Astrocyte of the spinal cord (primary cell): ENCODE results near the gene RAB6C.
"Not testable (repeated sequence)": the region's sequence is repeated elsewhere in the genome, so short reads cannot be mapped to it uniquely, and the experiment has no call there.

Experiments used
- DNase-seq: peaks from one replicate; pipeline ENCODE4 v3.0.0; 2011; ENCODE audit warnings: low read depth, low spot score
- H3K4me3 ChIP-seq: 2 replicates; pipeline ENCODE4 v1.5.1; 2011; ENCODE audit warnings: low read depth, mild to moderate bottlenecking, low read length, moderate library complexity
- in situ Hi-C: cut with HindIII; loops from 2 replicates; pipeline ENCODE4 v1.10.0; 2017; ENCODE audit warnings: low sequenced_read_pairs
- TF ChIP-seq, protein P1 (sequence below): IDR thresholded peaks from 2 replicates; pipeline ENCODE4 v1.5.1; 2012; ENCODE audit warnings: low read depth, mild to moderate bottlenecking, low read length, inconsistent platforms

The RAB6C gene

DNA sequence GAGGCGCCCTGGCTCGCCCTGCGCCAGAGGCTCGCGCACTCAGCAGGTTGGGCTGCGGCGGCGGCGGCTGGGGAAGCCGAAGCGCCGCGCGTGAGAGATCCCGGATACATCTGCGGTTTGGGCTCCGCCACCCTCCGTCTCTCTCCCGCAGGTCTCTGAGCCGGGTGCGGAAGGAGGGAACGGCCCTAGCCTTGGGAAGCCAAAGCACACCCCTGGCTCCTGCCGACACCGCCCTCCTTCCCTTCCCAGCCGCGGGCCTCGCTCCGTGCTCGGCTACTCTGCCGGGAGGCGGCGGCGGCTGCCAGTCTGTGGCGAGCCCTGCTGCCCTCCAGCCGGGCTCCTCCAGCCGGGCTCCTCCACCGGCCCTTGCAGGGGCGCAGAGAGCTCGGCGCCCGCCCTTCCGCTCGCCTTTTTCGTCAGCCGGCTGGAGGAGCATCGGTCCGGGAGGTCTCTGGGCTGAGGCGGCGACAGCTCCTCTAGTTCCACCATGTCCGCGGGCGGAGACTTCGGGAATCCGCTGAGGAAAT, at the start of gene RAB6C:
RAB6C (plus strand) TSS at position 38 of the 527 bp plus-strand sequence; CDS start at position 488, 450 bp downstream.
- H3K4me3 ChIP-seq, in situ Hi-C loops: not testable (repeated sequence)
- DNase-seq, result peak; percentile 0

DNA sequence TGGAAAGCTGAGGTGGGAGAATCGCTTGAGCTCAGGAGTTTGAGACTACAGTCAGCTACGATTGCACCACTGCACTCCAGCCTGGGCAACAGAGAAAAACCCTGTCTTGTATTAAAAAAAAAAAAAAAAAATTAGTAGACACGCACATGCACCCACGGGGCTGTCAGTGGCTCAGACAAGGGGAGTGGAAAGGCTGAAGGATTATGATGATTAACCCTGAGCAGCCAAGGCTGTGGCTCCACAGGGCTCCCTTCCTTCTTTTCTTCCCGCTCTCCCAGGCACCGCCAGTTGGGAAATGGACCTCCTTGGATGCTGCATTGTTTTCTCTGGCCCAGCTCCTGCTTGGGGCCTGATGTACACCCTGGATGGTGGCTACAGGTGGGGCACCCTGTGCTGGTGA, 49.0 kb upstream of the RAB6C start:
- TF ChIP-seq, protein P1, sequence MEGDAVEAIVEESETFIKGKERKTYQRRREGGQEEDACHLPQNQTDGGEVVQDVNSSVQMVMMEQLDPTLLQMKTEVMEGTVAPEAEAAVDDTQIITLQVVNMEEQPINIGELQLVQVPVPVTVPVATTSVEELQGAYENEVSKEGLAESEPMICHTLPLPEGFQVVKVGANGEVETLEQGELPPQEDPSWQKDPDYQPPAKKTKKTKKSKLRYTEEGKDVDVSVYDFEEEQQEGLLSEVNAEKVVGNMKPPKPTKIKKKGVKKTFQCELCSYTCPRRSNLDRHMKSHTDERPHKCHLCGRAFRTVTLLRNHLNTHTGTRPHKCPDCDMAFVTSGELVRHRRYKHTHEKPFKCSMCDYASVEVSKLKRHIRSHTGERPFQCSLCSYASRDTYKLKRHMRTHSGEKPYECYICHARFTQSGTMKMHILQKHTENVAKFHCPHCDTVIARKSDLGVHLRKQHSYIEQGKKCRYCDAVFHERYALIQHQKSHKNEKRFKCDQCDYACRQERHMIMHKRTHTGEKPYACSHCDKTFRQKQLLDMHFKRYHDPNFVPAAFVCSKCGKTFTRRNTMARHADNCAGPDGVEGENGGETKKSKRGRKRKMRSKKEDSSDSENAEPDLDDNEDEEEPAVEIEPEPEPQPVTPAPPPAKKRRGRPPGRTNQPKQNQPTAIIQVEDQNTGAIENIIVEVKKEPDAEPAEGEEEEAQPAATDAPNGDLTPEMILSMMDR, result no peak
- no peak for DNase-seq
- H3K4me3 ChIP-seq, result no peak overlapping the region
- in situ Hi-C loops, result no loop called here

DNA sequence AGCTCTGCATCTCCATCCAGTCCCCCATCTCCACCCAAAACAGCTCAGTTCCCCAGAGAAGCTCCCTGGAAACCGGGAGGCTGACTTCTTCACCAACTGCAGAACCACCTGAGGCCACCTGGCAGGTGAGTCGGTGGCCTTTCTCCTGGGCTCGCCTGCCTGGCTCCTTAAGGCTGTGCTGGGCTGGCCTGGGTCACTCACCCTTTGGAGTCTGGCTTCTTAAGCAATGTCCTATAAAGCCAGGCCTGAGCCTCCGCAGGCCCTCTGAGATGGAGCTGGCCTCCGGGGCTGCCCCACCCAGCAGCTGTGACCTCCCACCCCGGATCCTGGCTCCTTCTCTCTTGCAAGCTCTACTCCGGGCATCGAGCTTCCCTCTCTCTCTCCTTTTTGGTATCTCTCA, 46.1 kb upstream of the RAB6C start:
- H3K4me3 ChIP-seq, DNase-seq, in situ Hi-C loops: not testable (repeated sequence)

DNA sequence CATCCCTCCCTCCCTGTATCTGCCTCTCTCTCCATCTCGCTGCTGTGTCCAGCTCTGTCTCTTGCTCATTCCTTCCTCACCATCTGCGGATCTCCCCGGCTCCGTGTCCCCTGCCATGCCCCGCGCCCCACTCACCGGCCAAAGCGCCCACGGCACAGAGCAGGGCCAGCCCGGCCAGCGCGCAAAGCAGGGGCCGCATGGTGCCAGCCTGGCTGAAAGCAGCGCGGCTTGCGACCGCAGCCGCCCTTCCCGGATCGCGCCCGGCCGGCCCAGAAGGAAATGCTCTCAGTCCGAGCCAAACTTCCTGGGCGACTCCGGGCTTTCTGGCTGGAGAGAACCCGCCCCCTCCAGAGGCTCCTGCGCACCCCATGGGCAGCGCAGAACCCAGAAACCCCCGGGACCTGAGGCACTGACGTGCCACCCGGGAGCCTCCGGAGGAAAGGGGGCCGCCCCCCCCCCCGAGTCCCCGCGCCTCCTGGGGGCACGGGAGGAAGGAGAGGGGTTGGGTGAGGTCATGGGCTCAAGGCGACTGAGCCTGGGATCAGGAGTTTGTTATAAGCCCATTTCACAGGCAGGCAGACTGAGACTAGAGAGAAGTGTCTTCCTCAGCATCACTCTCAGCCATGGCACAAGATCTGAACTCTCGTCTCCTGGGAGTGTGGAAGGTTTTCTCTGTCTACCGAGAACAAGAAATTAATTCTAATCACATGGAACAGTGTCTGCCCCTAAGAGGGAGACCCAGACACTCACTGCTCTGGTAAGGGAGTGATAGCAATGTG, 45.2 kb upstream of the RAB6C start:
- no peak overlapping the region for H3K4me3 ChIP-seq
- in situ Hi-C loops, result no loop called here
- no peak for DNase-seq

DNA sequence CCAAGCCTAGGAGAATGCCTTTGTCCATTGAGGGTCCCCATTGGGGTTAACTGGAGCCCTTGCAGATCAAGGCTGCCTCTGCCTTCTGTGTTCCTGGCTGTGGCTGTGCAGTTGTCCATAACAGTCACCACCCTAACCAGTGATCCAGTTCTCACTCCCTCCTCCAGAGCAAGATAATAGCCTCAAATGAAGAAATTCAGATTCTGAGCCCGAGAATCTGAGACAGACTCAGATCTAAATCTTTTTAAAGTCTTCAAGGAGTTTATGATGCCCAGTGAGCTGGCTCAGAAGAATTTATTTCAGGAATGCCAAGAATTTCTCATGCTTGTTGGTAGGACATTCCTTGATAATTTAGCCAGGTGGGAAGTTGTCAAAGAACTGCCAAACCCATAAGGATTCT, 44.3 kb upstream of the RAB6C start:
- DNase-seq, result no peak
- H3K4me3 ChIP-seq, result no peak overlapping the region
- TF ChIP-seq, protein P1, result no peak
- in situ Hi-C loops, result no loop called here

More for the DNA sequence above, 45.2 kb upstream of the RAB6C start:
- TF ChIP-seq, protein P1, result no peak

DNA sequence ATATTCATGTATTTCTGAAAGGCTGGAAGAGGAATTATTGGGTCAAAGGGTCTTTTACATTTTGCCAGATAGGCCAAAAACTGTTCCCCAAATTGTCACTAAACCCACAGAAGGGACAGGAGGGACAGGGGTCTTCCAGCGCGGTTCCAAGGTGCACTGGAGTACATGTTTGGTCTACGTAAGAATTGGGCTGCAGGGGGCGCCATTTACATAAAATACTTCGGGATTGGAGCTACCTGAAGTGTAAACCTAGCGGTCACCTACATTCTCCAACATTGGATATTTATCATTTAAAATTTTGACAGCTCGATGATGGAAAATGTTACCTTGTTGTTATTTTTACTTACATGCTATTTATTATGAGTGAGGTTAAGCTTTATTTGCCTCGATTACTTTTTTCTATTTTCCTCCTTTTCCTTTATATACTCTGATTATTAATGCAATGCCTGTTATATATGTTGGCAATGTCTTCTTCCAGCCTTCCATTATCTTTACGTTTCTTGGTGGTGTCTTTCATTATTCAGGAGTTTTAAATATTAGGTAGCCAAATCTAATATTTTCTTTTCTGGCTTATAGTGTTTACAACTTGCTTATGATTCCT, 43.0 kb upstream of the RAB6C start:
- peak; percentile 22 for DNase-seq
- H3K4me3 ChIP-seq, result no peak overlapping the region
- in situ Hi-C loops, result no loop called here
- TF ChIP-seq, protein P1, result peak; percentile 46

DNA sequence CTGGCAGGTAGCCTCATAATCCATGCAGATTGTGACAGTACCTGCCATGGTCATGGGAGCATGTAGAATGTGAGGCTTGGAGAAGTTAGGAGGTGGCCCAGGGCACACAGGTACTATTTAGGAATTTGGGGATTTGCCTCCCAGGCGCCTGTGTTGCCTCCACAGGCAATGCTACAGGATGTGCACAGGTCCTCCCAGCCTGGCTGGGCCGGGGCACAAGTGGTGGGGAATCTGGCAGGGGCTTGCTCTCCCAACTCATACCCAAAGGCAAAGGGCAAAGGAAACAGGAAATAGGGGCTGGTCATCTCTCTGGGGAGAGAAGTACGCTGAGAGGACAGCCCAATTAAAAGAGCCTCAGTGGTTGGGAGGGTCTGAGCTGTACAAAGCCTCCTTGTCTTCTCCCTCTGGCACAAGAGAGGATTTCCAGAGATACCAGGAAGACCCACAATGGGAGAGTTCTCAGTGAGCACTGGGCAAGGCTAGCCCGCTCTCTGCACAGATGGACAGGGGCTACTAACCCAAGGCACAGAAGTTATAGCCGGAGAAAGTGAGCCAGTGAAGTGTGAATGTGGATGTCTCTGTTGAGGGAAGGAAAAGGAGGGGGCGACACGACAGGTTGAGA, 40.5 kb upstream of the RAB6C start:
- in situ Hi-C loops, H3K4me3 ChIP-seq, DNase-seq: not testable (repeated sequence)

DNA sequence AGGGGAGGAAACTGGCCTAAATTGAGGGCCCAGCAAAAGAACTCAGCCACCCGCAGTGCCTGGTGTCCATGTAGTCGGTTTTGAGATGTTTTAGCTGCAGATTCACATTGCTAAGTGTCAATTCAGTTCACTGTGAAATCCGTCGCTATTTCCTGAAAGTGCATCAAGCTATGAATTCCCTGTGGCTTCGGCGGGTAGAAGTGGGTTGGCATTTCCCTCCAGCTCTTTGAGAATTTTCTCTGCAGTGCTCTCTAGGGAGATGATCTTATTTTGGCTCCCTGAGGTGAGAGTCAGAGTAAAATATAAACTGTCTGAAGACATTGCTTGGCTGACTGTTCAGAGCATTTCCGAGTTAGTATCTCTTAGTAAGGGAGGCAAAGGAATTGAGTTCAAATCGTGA, 36.0 kb upstream of the RAB6C start:
- in situ Hi-C loops, DNase-seq, H3K4me3 ChIP-seq: not testable (repeated sequence)
